Adrenal gland (tissue), 5 donors: ENCODE measurements around the gene MAN1B1.

Experiments used
- CTCF ChIP-seq, 6 experiments: fragments of 450-650 bp in 4 of 6; fragments of 200-600 bp in 2 of 6; sonication (generic) in 1 of 6; IDR thresholded peaks; 1 replicate in 5 of 6; 2 replicates in 1 of 6; pipeline versions ENCODE4 v1.5.1 to v1.8.0; 2016 to 2021; ENCODE audit warnings: antibody characterized with exemption in 6 of 6, mild to moderate bottlenecking in 2 of 6, moderate library complexity in 1 of 6
- POLR2A ChIP-seq, 2 donors: fragments of 450-650 bp; IDR thresholded peaks; one replicate each; pipeline ENCODE4 v1.6.1; 2017; ENCODE audit warnings: antibody characterized with exemption in 2 of 2, mild to moderate bottlenecking in 2 of 2, moderate library complexity in 1 of 2
- donor health status: DM: no; HTN: no; CAD: no.

DNA sequence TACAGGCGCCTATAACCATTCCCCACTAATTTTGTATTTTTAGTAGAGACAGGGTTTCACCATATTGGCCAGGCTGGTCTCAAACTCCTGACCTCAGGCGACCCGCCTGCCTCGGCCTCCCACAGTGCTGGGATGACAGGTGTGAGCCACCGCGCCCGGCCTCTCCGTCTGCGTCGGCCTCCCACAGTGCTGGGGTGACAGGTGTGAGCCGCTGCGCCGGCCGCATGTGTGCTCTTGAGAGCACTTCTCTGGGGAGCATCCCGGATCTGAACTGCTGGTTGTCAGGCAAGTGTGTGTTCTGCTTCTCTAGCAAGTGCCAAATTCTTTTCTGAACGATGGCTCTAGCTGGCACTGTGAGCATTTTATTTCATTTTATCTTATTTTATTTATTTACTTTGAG is 29.2 kb upstream of the MAN1B1 start:
- TF ChIP-seq POLR2A (IDR thresholded peaks at IDR 0.05) = no peak
- TF ChIP-seq CTCF (IDR thresholded peaks at IDR 0.05) = no peak
